Measurements from ENCODE around the gene LRRC47. TPM values are rescaled to one million over a fixed set of nuclear protein-coding genes. Genes with fewer than 3 reads are reported as not detected.
"Not testable (repeated sequence)": the region's sequence is repeated elsewhere in the genome, so short reads cannot be mapped to it uniquely, and the experiment has no call there.

LRRC47 gene
- total RNA-seq, 5 donors from 2014 or later (not counting 1 experiment from before 2014, with no cell fraction given): 37.3 to 49.1 (median 44.5) TPM

GRCh38 chr1:3750741-3751140, 45.6 kb downstream of the LRRC47 start:
- peaks cover 17 to 19% (median 18%) of the 10 kb centered on the region in 3 donors for H3K4me1 Mint-ChIP-seq
- H3K9me3 ChIP-seq: no peaks in the 10 kb centered on the region
- H3K4me1 ChIP-seq (ENCODE audit: control insufficient read depth in 1 of 2, extremely low read depth in 1 of 2, insufficient read depth in 2 of 2, low read length in 2 of 2): peaks cover 2 to 19% of the 10 kb centered on the region in 2 experiments
- no peak overlapping the region for H3K27ac ChIP-seq (ENCODE audit: low read length)
- ATAC-seq (replicated peaks in 1 of 4) (no peak), DNase-seq (no peak)
- H3K36me3 Mint-ChIP-seq: no peaks in the 10 kb centered on the region
- H3K27ac Mint-ChIP-seq: no peak overlapping the region
- CTCF ChIA-PET: no interaction called here
- peaks cover 0 to 31% of the 10 kb centered on the region in 2 experiments for H3K27me3 ChIP-seq (replicated peaks in 1 of 2; ENCODE audit: control insufficient read depth in 2 of 2, extremely low read depth in 1 of 2, insufficient read depth in 2 of 2, low read length in 1 of 2)
- no peaks in the 10 kb centered on the region for H3K9me3 Mint-ChIP-seq
- H3K36me3 ChIP-seq (ENCODE audit: control insufficient read depth in 2 of 2, extremely low read depth in 1 of 2, insufficient read depth in 1 of 2, low read length in 1 of 2): no peaks in the 10 kb centered on the region
- H3K4me3 ChIP-seq (ENCODE audit: control insufficient read depth in 1 of 2, extremely low read depth in 1 of 2, low read length in 1 of 2): no peak overlapping the region
- no peak overlapping the region for H3K4me3 Mint-ChIP-seq
- peaks cover 0 to 7% of the 10 kb centered on the region in 2 donors for H3K27me3 Mint-ChIP-seq
- WGBS (ENCODE audit: insufficient coverage): 75% methylated on average over 2 of the region's 6 CpGs
- POLR2A ChIA-PET: no interaction called here

GRCh38 chr1:3749512-3749911, 46.8 kb downstream of the LRRC47 start:
- Mint-ChIP-seq H3K27ac (no peak overlapping the region), H3K9me3 (no peaks in the 10 kb centered on the region), H3K4me3 (no peak overlapping the region), H3K4me1 (peaks cover 30% of the 10 kb centered on the region in 3 donors), H3K36me3 (no peaks in the 10 kb centered on the region), H3K27me3 (peaks cover 0 to 2% of the 10 kb centered on the region in 2 donors)
- H3K4me3 ChIP-seq (ENCODE audit: control insufficient read depth in 1 of 2, extremely low read depth in 1 of 2, low read length in 1 of 2): no peak overlapping the region
- no peaks in the 10 kb centered on the region for H3K36me3 ChIP-seq (ENCODE audit: control insufficient read depth in 2 of 2, extremely low read depth in 1 of 2, insufficient read depth in 1 of 2, low read length in 1 of 2)
- ChIA-PET CTCF (no interaction called here), POLR2A (no interaction called here)
- 51% methylated on average over 3 of the region's 5 CpGs for WGBS (ENCODE audit: insufficient coverage)
- peaks cover 2 to 19% of the 10 kb centered on the region in 2 experiments for H3K4me1 ChIP-seq (ENCODE audit: control insufficient read depth in 1 of 2, extremely low read depth in 1 of 2, insufficient read depth in 2 of 2, low read length in 2 of 2)
- H3K27ac ChIP-seq (ENCODE audit: low read length): no peak overlapping the region
- no peak for ATAC-seq (replicated peaks in 1 of 4)
- H3K9me3 ChIP-seq: no peaks in the 10 kb centered on the region
- H3K27me3 ChIP-seq (replicated peaks in 1 of 2; ENCODE audit: control insufficient read depth in 2 of 2, extremely low read depth in 1 of 2, insufficient read depth in 2 of 2, low read length in 1 of 2): peaks cover 0 to 24% of the 10 kb centered on the region in 2 experiments
- no peak for DNase-seq

- Mint-ChIP-seq H3K4me1 (peaks cover 31 to 32% (median 32%) of the 10 kb centered on the region in 3 donors), H3K4me3 (peak overlapping the region; percentile 39 to 77 (median 68))
- CTCF ChIA-PET; H3K27me3 Mint-ChIP-seq; H3K36me3 ChIP-seq (ENCODE audit: control insufficient read depth in 2 of 2, extremely low read depth in 1 of 2, insufficient read depth in 1 of 2, low read length in 1 of 2); H3K36me3 Mint-ChIP-seq; H3K9me3 ChIP-seq; H3K4me3 ChIP-seq (ENCODE audit: control insufficient read depth in 1 of 2, extremely low read depth in 1 of 2, low read length in 1 of 2); ATAC-seq (replicated peaks in 1 of 4); DNase-seq; H3K27ac Mint-ChIP-seq; H3K27ac ChIP-seq (ENCODE audit: low read length); H3K9me3 Mint-ChIP-seq: not testable (repeated sequence)
- WGBS (ENCODE audit: insufficient coverage): no CpG with 5 or more reads among the region's 15 CpGs
- H3K27me3 ChIP-seq (replicated peaks in 1 of 2; ENCODE audit: control insufficient read depth in 2 of 2, extremely low read depth in 1 of 2, insufficient read depth in 2 of 2, low read length in 1 of 2): peaks cover 0 to 13% of the 10 kb centered on the region in 2 experiments
- POLR2A ChIA-PET: interaction anchor here in 1 of 2 donors (0.6 kb wide), 1 partner anchor 10 kb away, joined by 3 read pairs; no protein-coding TSS in a partner anchor
- peaks cover 2 to 19% of the 10 kb centered on the region in 2 experiments for H3K4me1 ChIP-seq (ENCODE audit: control insufficient read depth in 1 of 2, extremely low read depth in 1 of 2, insufficient read depth in 2 of 2, low read length in 2 of 2)
Observed at GRCh38 chr1:3748316-3748900, 47.9 kb downstream of the LRRC47 start.

DNA sequence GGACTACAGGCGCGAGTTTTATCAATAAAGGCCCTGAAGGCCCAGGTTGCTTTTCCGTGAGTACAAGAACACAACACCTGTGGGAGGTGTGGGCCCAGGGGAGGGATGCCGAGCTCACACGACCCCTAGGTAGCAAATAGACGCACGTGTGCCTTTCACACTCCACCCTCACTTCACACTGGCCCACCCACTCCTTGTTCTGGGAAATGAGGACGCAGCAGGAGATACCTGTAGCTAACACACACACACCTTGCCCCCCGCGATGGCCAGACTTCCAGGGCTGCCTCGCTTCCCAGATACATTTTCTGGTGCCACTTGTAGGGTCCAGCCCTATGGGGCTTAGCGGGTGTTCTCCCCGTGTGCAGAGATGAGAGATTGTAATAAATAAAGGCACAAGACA, 48.4 kb downstream of the LRRC47 start:
- H3K27ac Mint-ChIP-seq: peak overlapping the region; percentile 39 to 52
- Histone ChIP-seq H3K27me3 (replicated peaks in 1 of 2; ENCODE audit: control insufficient read depth in 2 of 2, extremely low read depth in 1 of 2, insufficient read depth in 2 of 2, low read length in 1 of 2) (peaks cover 0 to 10% of the 10 kb centered on the region in 2 experiments), H3K9me3 (no peaks in the 10 kb centered on the region), H3K4me1 (ENCODE audit: control insufficient read depth in 1 of 2, extremely low read depth in 1 of 2, insufficient read depth in 2 of 2, low read length in 2 of 2) (peaks cover 2 to 19% of the 10 kb centered on the region in 2 experiments), H3K27ac (ENCODE audit: low read length) (no peak overlapping the region), H3K36me3 (ENCODE audit: control insufficient read depth in 2 of 2, extremely low read depth in 1 of 2, insufficient read depth in 1 of 2, low read length in 1 of 2) (peaks cover 0 to 3% of the 10 kb centered on the region in 2 donors), H3K4me3 (ENCODE audit: control insufficient read depth in 1 of 2, extremely low read depth in 1 of 2, low read length in 1 of 2) (peak overlapping the region in 1 of 2 donors; percentile 46)
- DNase-seq: no peak
- ChIA-PET POLR2A (no interaction called here), CTCF (no interaction called here)
- H3K4me1 Mint-ChIP-seq: peaks cover 31 to 36% (median 35%) of the 10 kb centered on the region in 3 donors
- no peaks in the 10 kb centered on the region for H3K27me3 Mint-ChIP-seq
- ATAC-seq (replicated peaks in 1 of 4): no peak
- no peaks in the 10 kb centered on the region for H3K9me3 Mint-ChIP-seq
- H3K36me3 Mint-ChIP-seq: peaks cover 4% of the 10 kb centered on the region
- 92% methylated on average over 4 of the region's 13 CpGs for WGBS (ENCODE audit: insufficient coverage)
- peak overlapping the region; percentile 67 to 77 (median 68) for H3K4me3 Mint-ChIP-seq

- no peak for ATAC-seq (replicated peaks in 1 of 4)
- peaks cover 4% of the 10 kb centered on the region for H3K36me3 Mint-ChIP-seq
- peak overlapping the region; percentile 67 to 77 (median 68) for H3K4me3 Mint-ChIP-seq
- H3K27me3 Mint-ChIP-seq: no peaks in the 10 kb centered on the region
- H3K4me3 ChIP-seq (ENCODE audit: control insufficient read depth in 1 of 2, extremely low read depth in 1 of 2, low read length in 1 of 2): peak overlapping the region in 1 of 2 donors; percentile 46
- H3K36me3 ChIP-seq (ENCODE audit: control insufficient read depth in 2 of 2, extremely low read depth in 1 of 2, insufficient read depth in 1 of 2, low read length in 1 of 2): peaks cover under 1 to 3% of the 10 kb centered on the region in 2 donors
- CTCF ChIA-PET: no interaction called here
- no CpG with 5 or more reads among the region's 6 CpGs for WGBS (ENCODE audit: insufficient coverage)
- no peak for DNase-seq
- H3K27ac Mint-ChIP-seq: peak overlapping the region in 1 of 2 donors; percentile 52
- H3K27ac ChIP-seq (ENCODE audit: low read length): peak overlapping the region; percentile 53
- peaks cover 31 to 36% (median 35%) of the 10 kb centered on the region in 3 donors for H3K4me1 Mint-ChIP-seq
- H3K9me3 ChIP-seq: no peaks in the 10 kb centered on the region
- POLR2A ChIA-PET: no interaction called here
- H3K4me1 ChIP-seq (ENCODE audit: control insufficient read depth in 1 of 2, extremely low read depth in 1 of 2, insufficient read depth in 2 of 2, low read length in 2 of 2): peaks cover 2 to 19% of the 10 kb centered on the region in 2 experiments
- H3K27me3 ChIP-seq (replicated peaks in 1 of 2; ENCODE audit: control insufficient read depth in 2 of 2, extremely low read depth in 1 of 2, insufficient read depth in 2 of 2, low read length in 1 of 2): peaks cover 0 to 6% of the 10 kb centered on the region in 2 experiments
- H3K9me3 Mint-ChIP-seq: no peaks in the 10 kb centered on the region
Observed at GRCh38 chr1:3747522-3747848, 48.8 kb downstream of the LRRC47 start.

DNA sequence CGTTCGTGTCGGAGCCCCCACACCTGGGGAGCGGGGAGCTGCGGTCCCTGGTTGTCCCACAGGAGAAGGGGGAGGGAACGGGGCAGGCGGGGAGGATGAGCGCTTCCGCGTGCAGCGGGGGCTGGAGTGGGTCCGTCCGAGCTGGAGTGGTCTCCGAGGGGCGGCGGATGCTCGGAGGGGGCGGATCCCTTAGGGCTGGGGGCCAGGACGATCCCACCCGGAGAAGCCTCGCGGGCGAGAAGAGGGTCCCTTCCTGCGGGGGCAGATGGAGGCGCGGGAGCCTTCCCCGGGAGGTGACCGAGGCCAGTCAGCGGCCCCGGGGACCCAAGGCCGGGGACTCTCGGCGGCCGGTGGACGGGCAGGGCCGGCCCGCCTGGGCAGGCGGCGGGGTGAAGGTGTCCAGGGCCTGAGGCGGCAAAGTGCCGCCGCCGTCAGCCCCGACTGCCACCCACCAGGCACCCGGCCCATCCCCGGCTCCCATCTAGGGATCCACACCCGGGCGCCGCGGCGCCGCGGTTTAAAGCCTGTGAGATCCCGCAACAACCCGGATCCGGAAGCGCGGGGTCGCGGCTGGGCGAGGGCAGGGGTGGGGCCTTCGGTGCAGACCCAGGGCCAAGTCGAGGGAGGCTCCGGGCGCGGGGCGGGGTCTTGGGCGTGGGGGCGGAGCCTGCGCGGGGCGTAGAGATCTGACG, 49.3 kb downstream of the LRRC47 start:
- peak overlapping the region; percentile 46 to 56 for H3K4me3 ChIP-seq (ENCODE audit: control insufficient read depth in 1 of 2, extremely low read depth in 1 of 2, low read length in 1 of 2)
- Mint-ChIP-seq H3K36me3 (peaks cover 4% of the 10 kb centered on the region), H3K4me1 (peaks cover 31 to 36% (median 35%) of the 10 kb centered on the region in 3 donors), H3K4me3 (peak overlapping the region; percentile 72 to 79 (median 77)), H3K9me3 (no peaks in the 10 kb centered on the region), H3K27ac (peak overlapping the region; percentile 73 to 82), H3K27me3 (no peaks in the 10 kb centered on the region)
- peaks cover 2 to 19% of the 10 kb centered on the region in 2 experiments for H3K4me1 ChIP-seq (ENCODE audit: control insufficient read depth in 1 of 2, extremely low read depth in 1 of 2, insufficient read depth in 2 of 2, low read length in 2 of 2)
- H3K36me3 ChIP-seq (ENCODE audit: control insufficient read depth in 2 of 2, extremely low read depth in 1 of 2, insufficient read depth in 1 of 2, low read length in 1 of 2): peaks cover 3 to 6% of the 10 kb centered on the region in 2 donors
- ChIA-PET CTCF (no interaction called here), POLR2A (no interaction called here)
- H3K27me3 ChIP-seq (replicated peaks in 1 of 2; ENCODE audit: control insufficient read depth in 2 of 2, extremely low read depth in 1 of 2, insufficient read depth in 2 of 2, low read length in 1 of 2): peaks cover 0 to 1% of the 10 kb centered on the region in 2 experiments
- H3K27ac ChIP-seq (ENCODE audit: low read length): peak overlapping the region; percentile 53
- 4% methylated on average over 68 of the region's 73 CpGs for WGBS (ENCODE audit: insufficient coverage)
- DNase-seq: peak; percentile 52 to 90 (median 84)
- no peaks in the 10 kb centered on the region for H3K9me3 ChIP-seq
- ATAC-seq (replicated peaks in 1 of 4): peak; percentile 97 to 99 (median 98)

Data from T-cell (primary cell).